ENCODE data around the gene SLC41A2. TPM values are rescaled to one million over a fixed set of nuclear protein-coding genes. Genes with fewer than 3 reads are reported as not detected.

Gene SLC41A2
- total and polyA plus RNA-seq, 2 of the 13 experiments (the other 11 are each of a cell fraction or from before 2014, with no cell fraction given): 2.3 to 12.8 TPM

Other genes starting within 250 kb of the SLC41A2 start
- gene NOPCHAP1, start 28.0 kb upstream of the SLC41A2 start, total RNA-seq (2016; rRNA removed; fragmentation: Illumina TruSeq; extraction: Trizol): 38.1 and 51.5 TPM in 2 replicates
- 4.5 and 5.7 TPM in 2 replicates for gene NOPCHAP1, start 28.0 kb upstream of the SLC41A2 start, polyA plus RNA-seq (2011; rRNA removed)
- gene ALDH1L2, start 126.2 kb upstream of the SLC41A2 start, total RNA-seq (2016; rRNA removed; fragmentation: Illumina TruSeq; extraction: Trizol): 0.40 and 0.87 TPM in 2 replicates
- gene ALDH1L2, start 126.2 kb upstream of the SLC41A2 start, polyA plus RNA-seq (2011; rRNA removed): 4.0 and 4.6 TPM in 2 replicates
- gene WASHC4, start 149.4 kb upstream of the SLC41A2 start, total RNA-seq (2016; rRNA removed; fragmentation: Illumina TruSeq; extraction: Trizol): 36.3 and 39.6 TPM in 2 replicates
- gene WASHC4, start 149.4 kb upstream of the SLC41A2 start, polyA plus RNA-seq (2011; rRNA removed): 15.5 and 21.0 TPM in 2 replicates

All from HepG2 (cell line).